ENCODE results near the gene DMXL1. TPM values are rescaled to one million over a fixed set of nuclear protein-coding genes. Genes with fewer than 3 reads are reported as not detected.

The DMXL1 gene
- total RNA-seq, 1 experiment from 2014 or later: 43.3 TPM

DNA sequence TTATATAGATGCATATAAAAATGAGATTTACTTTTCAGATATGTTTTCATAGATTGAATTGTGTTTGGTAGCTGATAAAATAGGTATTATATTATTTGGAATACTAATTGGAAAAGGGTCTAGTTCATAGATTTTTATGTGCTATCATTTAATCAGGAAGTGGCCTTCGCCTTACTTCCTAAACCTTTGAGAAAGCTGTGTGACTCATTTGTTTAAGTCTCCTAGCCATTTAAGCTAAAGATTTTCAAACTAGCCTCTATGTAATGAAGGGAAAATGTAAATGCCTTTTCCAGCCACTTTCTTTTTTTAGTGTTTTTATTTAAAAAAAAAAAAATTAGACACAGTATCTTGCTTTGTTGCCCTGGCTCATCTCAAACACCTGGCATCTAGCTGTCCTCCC, 97.5 kb downstream of the DMXL1 start:
- H3K27me3 Mint-ChIP-seq (ENCODE audit: unreplicated experiment): no peaks in the 10 kb centered on the region
- intact Hi-C loops (cut with micrococcal nuclease; ENCODE audit: unreplicated experiment): no loop called here
- CTCF ChIA-PET: interaction anchor here (1.1 kb wide), 1 partner anchor 16 kb away, joined by 3 read pairs; no protein-coding TSS in a partner anchor
- H3K4me1 Mint-ChIP-seq (ENCODE audit: low read depth, unreplicated experiment): no peaks in the 10 kb centered on the region
- BruUV-seq (replicated peaks): no TSS peak
- H3K4me3 Mint-ChIP-seq (ENCODE audit: low read depth, unreplicated experiment): no peak overlapping the region
- H3K36me3 Mint-ChIP-seq (ENCODE audit: insufficient read depth, unreplicated experiment): no peaks in the 10 kb centered on the region
- no peak overlapping the region for H3K27ac Mint-ChIP-seq (ENCODE audit: unreplicated experiment)
- no peak for TF ChIP-seq CTCF (IDR thresholded peaks at IDR 0.05; ENCODE audit: unreplicated experiment)
- no peak for DNase-seq
- no peaks in the 10 kb centered on the region for H3K9me3 Mint-ChIP-seq (ENCODE audit: low read depth, unreplicated experiment)

DNA sequence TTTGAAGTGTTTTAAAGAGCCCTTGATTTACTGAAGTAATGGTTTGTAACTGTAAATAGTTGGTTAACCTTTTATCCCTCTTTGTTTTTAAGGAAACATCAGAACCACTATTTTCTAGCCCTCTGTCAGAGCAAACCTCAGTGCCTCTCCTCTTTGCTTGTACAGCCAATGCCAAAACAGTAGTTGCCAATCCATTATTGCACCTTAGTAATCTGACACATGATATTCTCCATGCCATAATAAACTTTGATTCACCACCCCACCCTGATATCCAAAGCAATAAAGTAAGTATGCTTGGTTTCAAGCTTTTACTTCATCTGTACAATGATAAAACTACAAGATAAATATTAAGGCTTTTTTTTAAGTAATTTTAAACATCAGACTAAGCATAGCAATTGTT, 100.8 kb downstream of the DMXL1 start:
- no peak overlapping the region for H3K27ac Mint-ChIP-seq (ENCODE audit: unreplicated experiment)

DNA sequence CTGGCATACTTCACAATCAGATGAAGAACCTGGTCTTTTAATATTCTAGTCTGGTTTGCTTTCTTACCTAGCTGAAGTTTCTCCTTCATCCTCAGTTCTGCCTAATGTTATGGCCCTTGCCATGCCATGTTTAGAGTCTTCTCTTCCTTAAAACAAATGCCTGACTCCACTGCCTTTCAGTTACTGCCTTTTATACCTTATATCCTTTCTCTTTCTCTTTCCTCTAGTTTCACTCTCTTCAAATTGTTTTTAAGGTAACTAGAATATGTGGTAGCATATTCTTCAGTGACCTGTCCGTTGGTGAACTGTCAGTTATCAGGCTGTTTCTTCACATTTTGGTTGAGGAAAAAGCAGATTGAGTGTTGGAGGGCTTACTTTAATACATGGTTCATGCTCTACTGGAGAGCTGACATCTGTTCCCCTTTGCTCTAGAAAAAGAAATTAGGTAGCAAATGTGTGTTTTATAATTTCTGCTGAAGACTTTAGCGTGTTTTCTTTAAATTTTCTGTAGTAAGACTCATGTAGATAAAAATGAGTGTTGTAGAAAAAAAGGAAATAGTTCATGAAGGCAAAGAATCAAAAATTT, 103.8 kb downstream of the DMXL1 start:
- CTCF ChIA-PET: no interaction called here
- no TSS peak for BruUV-seq (replicated peaks)
- no peak for DNase-seq
- no peak overlapping the region for H3K27ac Mint-ChIP-seq (ENCODE audit: unreplicated experiment)
- H3K4me3 Mint-ChIP-seq (ENCODE audit: low read depth, unreplicated experiment): no peak overlapping the region
- no peaks in the 10 kb centered on the region for H3K27me3 Mint-ChIP-seq (ENCODE audit: unreplicated experiment)
- TF ChIP-seq CTCF (IDR thresholded peaks at IDR 0.05; ENCODE audit: unreplicated experiment): no peak
- intact Hi-C loops (cut with micrococcal nuclease; ENCODE audit: unreplicated experiment): no loop called here
- no peaks in the 10 kb centered on the region for H3K4me1 Mint-ChIP-seq (ENCODE audit: low read depth, unreplicated experiment)
- H3K36me3 Mint-ChIP-seq (ENCODE audit: insufficient read depth, unreplicated experiment): no peaks in the 10 kb centered on the region
- no peaks in the 10 kb centered on the region for H3K9me3 Mint-ChIP-seq (ENCODE audit: low read depth, unreplicated experiment)

More for the DNA sequence above, 100.8 kb downstream of the DMXL1 start:
- TF ChIP-seq CTCF (IDR thresholded peaks at IDR 0.05; ENCODE audit: unreplicated experiment): no peak
- no peaks in the 10 kb centered on the region for H3K9me3 Mint-ChIP-seq (ENCODE audit: low read depth, unreplicated experiment)
- no peaks in the 10 kb centered on the region for H3K4me1 Mint-ChIP-seq (ENCODE audit: low read depth, unreplicated experiment)
- DNase-seq: no peak
- H3K4me3 Mint-ChIP-seq (ENCODE audit: low read depth, unreplicated experiment): no peak overlapping the region
- no peaks in the 10 kb centered on the region for H3K27me3 Mint-ChIP-seq (ENCODE audit: unreplicated experiment)
- CTCF ChIA-PET: no interaction called here
- intact Hi-C loops (cut with micrococcal nuclease; ENCODE audit: unreplicated experiment): no loop called here
- BruUV-seq (replicated peaks): no TSS peak
- no peaks in the 10 kb centered on the region for H3K36me3 Mint-ChIP-seq (ENCODE audit: insufficient read depth, unreplicated experiment)

GRCh38 chr5:119176785-119177184, 105.9 kb downstream of the DMXL1 start:
- no peaks in the 10 kb centered on the region for H3K36me3 Mint-ChIP-seq (ENCODE audit: insufficient read depth, unreplicated experiment)
- CTCF ChIA-PET: no interaction called here
- H3K27ac Mint-ChIP-seq (ENCODE audit: unreplicated experiment): no peak overlapping the region
- no peaks in the 10 kb centered on the region for H3K9me3 Mint-ChIP-seq (ENCODE audit: low read depth, unreplicated experiment)
- no peak overlapping the region for H3K4me3 Mint-ChIP-seq (ENCODE audit: low read depth, unreplicated experiment)
- no peak for DNase-seq
- no peak for TF ChIP-seq CTCF (IDR thresholded peaks at IDR 0.05; ENCODE audit: unreplicated experiment)
- BruUV-seq (replicated peaks): no TSS peak
- H3K4me1 Mint-ChIP-seq (ENCODE audit: low read depth, unreplicated experiment): no peaks in the 10 kb centered on the region
- intact Hi-C loops (cut with micrococcal nuclease; ENCODE audit: unreplicated experiment): no loop called here
- H3K27me3 Mint-ChIP-seq (ENCODE audit: unreplicated experiment): no peaks in the 10 kb centered on the region
